HG03159 (cell line): ENCODE data around the gene GYG1.

ENCODE experiments used
- ATAC-seq: cut with Tn5 transposase; IDR thresholded peaks from one replicate; pipeline ENCODE4 v1.9.1; 2021; ENCODE audit warnings: mild to moderate bottlenecking, moderate library complexity; ENCODE audit not compliant: unreplicated experiment

The GYG1 gene

DNA sequence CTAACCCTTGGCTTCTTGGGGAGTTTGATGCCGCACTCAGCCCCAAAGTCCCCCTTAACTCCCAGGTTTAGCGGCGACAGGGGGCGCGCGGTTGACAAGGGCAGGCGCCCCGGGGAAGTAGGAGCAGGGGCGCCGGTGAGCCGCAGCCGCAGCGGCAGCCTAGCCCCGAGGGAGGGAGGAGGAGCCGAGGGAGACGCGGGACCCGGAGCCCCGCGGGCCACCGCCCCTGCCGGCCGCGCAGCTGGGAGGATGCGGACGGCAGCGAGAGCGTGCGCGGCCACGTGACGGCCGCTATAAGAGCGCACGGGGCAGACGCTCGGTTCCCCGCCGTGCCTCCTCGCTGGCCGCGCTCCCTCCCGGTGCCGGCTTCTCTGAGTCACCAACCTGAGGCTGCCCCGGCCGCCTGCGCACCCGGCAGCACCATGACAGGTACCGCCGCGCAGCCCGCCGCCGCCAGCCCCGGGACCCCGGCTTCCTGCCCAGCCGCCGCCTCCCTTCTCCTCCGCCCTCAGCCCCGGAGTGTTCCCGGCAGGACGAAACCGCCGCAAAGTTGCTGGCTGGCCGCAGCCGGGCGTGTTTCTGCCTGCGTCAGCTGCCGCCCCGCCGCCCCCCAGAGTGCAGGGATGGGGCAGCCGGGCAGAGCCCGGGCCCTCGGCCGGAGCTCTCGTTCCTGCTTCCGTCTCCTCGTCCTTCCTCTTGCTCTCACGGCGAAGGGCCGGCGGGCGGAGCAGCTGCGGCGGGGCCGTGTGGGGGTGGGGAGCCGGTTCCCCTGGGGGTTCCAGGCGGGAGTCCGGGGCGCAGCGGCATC is at the start of gene GYG1:
TSS of gene GYG1 (plus strand) at position 322 of the 808 bp plus-strand sequence. CDS start at position 423, 101 bp downstream.
- ATAC-seq: peak; percentile 83

- peak; percentile 97 for ATAC-seq
Measured at GRCh38 chr3:148943506-148944205, 47.7 kb upstream of the GYG1 start.

- no peak for ATAC-seq
Measured at GRCh38 chr3:148945116-148945515, 46.2 kb upstream of the GYG1 start.

DNA sequence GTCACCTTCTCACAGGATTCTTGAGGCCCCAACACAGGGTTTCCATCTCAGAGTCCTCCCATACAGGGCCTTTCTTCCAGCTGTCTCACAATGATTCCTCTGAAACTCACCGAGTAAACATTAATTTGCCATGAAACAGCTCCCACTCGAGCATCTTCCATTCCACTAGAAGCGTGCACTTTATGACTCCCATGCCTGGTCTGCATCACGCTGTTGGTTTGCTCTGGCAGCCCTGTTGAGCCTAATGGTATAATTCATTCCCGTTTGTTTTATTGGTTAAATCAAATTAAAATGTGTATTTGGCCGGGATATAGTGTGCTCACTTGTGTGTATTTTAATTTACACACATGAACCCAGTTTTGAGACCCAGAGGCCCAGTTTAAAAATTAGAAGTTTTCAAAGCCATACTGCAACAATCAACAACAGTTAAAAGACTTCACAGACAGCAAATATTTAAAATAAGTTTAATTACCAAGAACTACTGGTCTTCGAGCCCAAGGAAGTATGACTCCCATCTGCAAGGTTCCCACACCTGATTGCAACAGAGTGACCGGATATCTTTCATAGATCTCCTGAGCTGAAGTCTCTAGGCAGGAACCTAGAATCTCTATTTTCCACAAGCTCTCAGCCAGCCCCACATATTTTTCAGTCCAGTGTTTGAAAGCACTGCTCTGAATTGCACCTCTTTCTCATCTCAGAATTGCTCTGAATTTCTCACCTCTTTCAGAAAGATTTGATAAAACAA is 42.3 kb upstream of the GYG1 start:
- no peak for ATAC-seq

GRCh38 chr3:148950806-148951205 is 40.5 kb upstream of the GYG1 start:
- ATAC-seq: peak; percentile 43

DNA sequence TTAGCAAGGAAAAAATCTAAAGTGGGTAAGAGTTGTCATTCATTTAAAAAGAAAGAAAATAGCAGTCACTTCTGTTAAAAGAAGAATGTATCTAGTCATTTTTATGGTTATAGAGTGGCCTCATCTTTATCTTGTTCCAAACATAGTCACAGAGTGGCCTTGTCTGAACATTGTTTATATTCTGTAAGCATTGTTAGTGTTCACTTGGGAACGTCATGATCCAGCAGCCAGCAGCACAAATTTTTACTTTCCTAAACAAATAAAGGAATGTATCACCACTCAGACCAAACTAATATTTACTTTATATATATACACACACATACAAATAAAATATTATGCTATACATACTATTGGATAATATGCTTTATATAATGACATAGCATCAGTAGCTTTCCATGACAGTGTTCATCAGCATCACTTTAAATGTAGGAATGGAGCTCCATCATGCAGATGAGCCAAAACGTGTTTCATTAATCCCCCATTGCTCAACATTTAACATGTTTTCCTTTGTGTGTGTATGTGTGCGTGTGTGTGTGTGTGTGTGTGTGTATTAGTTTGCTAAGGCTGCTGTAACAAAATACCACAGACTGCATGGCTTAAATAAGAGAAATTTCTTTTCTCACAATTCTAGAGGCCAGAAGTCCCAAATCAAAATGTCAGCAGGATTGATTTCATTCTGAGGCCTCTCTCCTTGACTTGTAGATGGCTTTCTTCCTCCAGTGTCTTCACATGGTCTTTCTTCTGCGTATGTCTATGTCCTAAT is 39.6 kb upstream of the GYG1 start:
- no peak for ATAC-seq

- ATAC-seq: no peak
Measured at GRCh38 chr3:148953094-148953493, 38.2 kb upstream of the GYG1 start.

GRCh38 chr3:148954981-148955380 is 36.4 kb upstream of the GYG1 start:
- no peak for ATAC-seq

DNA sequence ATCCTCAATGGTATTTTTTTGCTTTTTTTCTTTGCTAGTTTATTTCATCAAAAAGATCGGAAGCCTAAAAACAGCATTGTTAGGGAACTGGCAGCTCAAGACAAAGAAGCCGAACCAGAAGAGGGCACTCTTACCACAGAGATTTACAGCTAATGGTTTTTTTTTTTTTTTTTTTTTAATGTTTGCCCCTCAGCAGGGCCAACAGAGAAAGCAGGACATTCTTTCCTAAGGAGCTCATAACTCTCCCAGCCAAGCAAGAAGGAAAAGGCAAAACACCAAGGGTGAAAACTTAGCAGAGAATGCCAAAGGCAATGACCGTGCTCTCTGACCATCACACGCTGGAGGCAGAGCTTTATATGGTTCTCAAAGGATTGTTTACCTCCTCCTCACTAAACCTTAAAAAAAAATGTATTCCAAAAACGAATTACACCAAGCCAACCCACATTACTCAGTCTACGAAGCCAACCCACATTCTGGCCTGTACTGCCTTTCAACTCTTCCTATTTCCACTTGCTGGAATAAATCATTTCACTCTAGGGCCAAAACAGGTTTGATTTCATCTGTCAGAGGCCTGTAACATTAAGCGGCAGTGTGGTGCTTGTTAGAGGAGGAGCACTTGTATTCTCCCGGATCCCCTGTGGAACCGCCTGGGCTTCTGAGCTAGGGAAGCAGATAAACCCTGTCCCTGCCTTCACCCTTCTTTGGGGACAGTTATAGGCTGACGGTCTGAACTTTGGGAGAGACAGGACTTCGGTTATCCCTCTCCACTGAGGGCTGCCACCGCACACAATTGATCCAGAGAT is 35.6 kb upstream of the GYG1 start:
- peak; percentile 48 for ATAC-seq

GRCh38 chr3:148957586-148957985 is 33.8 kb upstream of the GYG1 start:
- peak; percentile 42 for ATAC-seq

GRCh38 chr3:148958696-148959095 is 32.6 kb upstream of the GYG1 start:
- ATAC-seq: no peak

GRCh38 chr3:148962513-148962912 is 28.8 kb upstream of the GYG1 start:
- ATAC-seq: no peak

- ATAC-seq: no peak
Measured at GRCh38 chr3:148964809-148965208, 26.5 kb upstream of the GYG1 start.

DNA sequence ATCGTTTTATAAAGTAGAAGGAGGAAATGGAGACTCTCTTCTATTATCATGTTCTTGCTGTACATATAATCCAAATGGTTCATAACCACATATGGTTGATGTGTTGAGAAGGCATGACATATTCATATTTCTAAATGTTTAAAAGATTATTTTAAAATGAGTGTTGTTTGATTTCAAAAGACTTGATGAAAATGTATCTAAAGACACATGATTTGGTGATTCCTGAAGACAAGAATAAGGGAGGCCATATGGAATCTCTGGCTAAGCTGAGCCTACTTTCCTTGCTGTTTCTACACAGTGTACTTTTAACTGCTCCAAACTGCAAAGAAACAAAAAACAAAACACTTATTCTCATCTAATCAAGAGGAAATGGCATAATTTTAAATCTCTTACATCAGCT is 23.0 kb upstream of the GYG1 start:
- no peak for ATAC-seq

DNA sequence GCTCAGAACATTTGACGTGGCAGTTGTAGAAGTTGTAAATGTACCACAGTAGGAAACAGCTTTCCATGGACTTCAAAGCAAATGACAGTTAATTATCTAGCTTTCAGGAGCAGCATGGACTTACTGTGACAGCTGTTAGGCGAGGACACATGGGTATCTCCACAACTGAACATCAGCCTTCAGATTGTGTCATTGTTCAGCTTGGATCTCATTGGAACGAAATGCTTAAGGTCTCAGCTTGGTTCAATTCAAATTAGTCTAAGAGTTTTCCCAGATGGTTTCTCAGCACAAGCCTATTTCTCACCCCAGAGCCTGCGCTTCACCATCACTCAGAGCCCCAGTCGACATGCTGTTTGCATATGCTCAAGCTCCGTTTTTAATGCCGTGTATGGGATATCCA is 21.1 kb upstream of the GYG1 start:
- no peak for ATAC-seq

DNA sequence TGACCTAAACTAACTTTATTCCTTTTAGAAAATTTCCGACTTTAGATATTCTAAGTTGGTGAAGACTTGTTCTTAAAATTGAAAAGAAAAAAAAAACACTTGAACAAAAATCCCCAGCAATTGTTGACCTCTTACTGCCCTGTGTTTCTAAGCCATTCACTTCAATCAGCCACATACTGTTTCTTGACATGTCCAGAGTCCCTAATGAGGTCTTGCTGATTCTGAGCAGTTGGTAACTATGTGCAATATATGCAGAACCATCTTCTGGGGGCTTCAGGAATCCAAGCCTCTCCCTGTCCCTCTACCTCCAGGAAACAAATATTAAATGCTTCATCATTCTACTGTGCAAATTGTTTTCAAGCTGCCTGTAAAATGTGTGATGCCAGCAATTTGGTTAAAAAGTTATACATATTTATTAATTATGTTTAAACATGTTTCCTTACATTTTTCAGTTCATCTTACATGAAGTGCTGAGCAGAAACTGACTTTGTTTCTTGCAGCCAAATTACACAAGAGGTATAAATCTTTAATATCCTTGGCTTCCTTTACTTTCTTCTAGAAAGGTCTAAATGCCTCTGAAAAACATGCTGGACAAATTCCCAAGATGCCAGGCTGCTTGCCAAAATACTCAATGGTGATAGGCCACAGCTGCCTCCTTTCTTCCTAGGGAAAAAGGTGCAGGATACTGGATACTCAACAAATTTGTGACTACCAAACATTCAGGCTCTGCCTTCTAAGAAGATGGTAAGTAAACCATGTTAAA is 19.8 kb upstream of the GYG1 start:
- ATAC-seq: no peak

DNA sequence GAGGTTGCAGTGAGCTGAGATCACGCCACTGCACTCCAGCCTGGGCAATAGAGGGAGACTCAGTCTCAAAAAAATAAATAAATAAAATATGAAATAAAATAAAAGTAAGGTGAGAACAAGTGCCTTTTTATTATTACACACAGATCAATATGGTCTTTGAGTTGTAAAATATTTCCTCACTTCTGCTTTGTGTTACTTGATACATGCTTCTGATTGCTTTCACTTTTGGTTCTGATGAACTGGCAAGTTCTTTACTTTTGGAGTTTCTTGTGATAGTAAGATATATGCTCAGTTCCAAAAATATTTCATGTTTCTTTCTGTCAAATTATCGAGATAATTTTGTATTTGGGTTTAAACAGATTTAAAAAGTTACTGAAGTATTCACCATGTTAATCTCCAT is 16.6 kb upstream of the GYG1 start:
- ATAC-seq: peak; percentile 81

DNA sequence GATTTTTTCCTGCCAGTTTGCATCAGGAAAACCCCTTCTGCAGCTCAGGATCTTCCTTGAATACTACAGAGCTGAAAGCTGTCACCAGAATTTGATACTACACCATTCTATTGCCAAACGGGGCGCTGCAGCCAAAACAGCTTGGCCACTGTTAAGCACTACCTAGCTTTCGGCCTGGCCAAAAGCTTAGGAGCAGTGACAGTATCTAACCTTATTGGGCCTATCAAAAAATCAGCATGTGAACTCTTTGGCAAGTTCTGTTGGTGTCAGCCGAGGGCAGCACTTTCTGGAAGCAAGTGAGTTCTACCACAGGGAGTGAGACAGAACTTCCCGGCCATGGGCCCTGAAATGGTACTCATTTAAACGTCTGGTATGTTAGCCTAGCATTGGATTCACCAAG is 16.1 kb upstream of the GYG1 start:
- no peak for ATAC-seq

- ATAC-seq: no peak
Measured at GRCh38 chr3:148975696-148976095, 15.6 kb upstream of the GYG1 start.
